ENCODE data around the gene DCBLD2. TPM values are rescaled to one million over a fixed set of nuclear protein-coding genes. Genes with fewer than 3 reads are reported as not detected.

The DCBLD2 gene
- total and polyA plus RNA-seq, 2 of the 13 experiments (the other 11 are each of a cell fraction or from before 2014, with no cell fraction given) = 43.8 to 56.9 TPM

- TF ChIP-seq ZNF800 (CRISPR knock-in tag; IDR thresholded peaks at IDR 0.05) (0 out of 2 replicates have a peak, but pooled peaks have one; percentile 23), HOMEZ (CRISPR knock-in tag; IDR thresholded peaks at IDR 0.05; ENCODE audit: low read depth) (peak; percentile 65; the same call in 1 of the 2 replicates), ZFP1 (CRISPR knock-in tag; IDR thresholded peaks at IDR 0.05) (peak; percentile 53; the same call in 1 of the 2 replicates), ZNF121 (CRISPR knock-in tag; IDR thresholded peaks at IDR 0.05) (no peak), POLR2AphosphoS2 (IDR thresholded peaks at IDR 0.05; ENCODE audit: low read depth, low read length) (no peak), NR0B2 (CRISPR knock-in tag; IDR thresholded peaks at IDR 0.05) (no peak), ZMYM3 (CRISPR knock-in tag; IDR thresholded peaks at IDR 0.05) (0 out of 2 replicates have a peak, but pooled peaks have one; percentile 26), SUZ12 (IDR thresholded peaks at IDR 0.05; ENCODE audit: low read depth, low read length) (no peak), ZNF331 (CRISPR knock-in tag; IDR thresholded peaks at IDR 0.05) (peak; percentile 63; the same call in 1 of the 2 replicates), CHD4 (IDR thresholded peaks at IDR 0.05; ENCODE audit: borderline replicate concordance, low read length) (no peak), MBNL3 (CRISPR knock-in tag; conservative IDR thresholded peaks at IDR 0.05) (no peak), TBL1XR1 (IDR thresholded peaks at IDR 0.05; ENCODE audit: borderline replicate concordance, low read length, partially characterized antibody) (peak; percentile 21), ZNF44 (CRISPR knock-in tag; IDR thresholded peaks at IDR 0.05) (no peak), ARNT (IDR thresholded peaks at IDR 0.05) (no peak), TOPORS (CRISPR knock-in tag; IDR thresholded peaks at IDR 0.05) (no peak), PCBP2 (optimal IDR thresholded peaks at IDR 0.05; ENCODE audit: low read depth, low read length, poor library complexity, severe bottlenecking) (no peak), SOX6 (IDR thresholded peaks at IDR 0.05) (no peak), SOX6 (CRISPR knock-in tag; IDR thresholded peaks at IDR 0.05) (peak; percentile 82), ZNF503 (CRISPR knock-in tag; IDR thresholded peaks at IDR 0.05) (0 out of 2 replicates have a peak, but pooled peaks have one; percentile 28), ZBTB2 (CRISPR knock-in tag; IDR thresholded peaks at IDR 0.05; ENCODE audit: low read depth) (no peak), SOX5 (CRISPR knock-in tag; IDR thresholded peaks at IDR 0.05; ENCODE audit: borderline replicate concordance) (peak; percentile 65), GFI1 (CRISPR knock-in tag; IDR thresholded peaks at IDR 0.05; ENCODE audit: borderline replicate concordance) (no peak), CC2D1A (CRISPR knock-in tag; IDR thresholded peaks at IDR 0.05) (no peak), SALL2 (CRISPR knock-in tag; IDR thresholded peaks at IDR 0.05) (no peak), SMC3 (IDR thresholded peaks at IDR 0.05; ENCODE audit: low read length) (peak; percentile 19; the same call in 1 of the 2 replicates)
Observed at GRCh38 chr3:98786364-98787006, 115.0 kb downstream of the DCBLD2 start (continued).

Measured in HepG2 (cell line).